IMR-90 (cell line): ENCODE data around the gene SERPINB8. TPM values are rescaled to one million over a fixed set of nuclear protein-coding genes. Genes with fewer than 3 reads are reported as not detected.

Source experiments
- ATAC-seq: fragments of 200-7000 bp; cut with Tn5 transposase; 2 replicates; pipeline ENCODE4 v1.9.1; 2020; ENCODE audit warnings: low read depth, mild to moderate bottlenecking, moderate library complexity
- BruUV-seq: library from RNA; stranded (reverse); fragments of 400-500 nt; replicated peaks from 2 replicates; lab custom pipeline; 2021; lab: Mats Ljungman, UMichigan
- CTCF ChIA-PET: fragments of 300-600 bp; formaldehyde crosslinking; extraction: SDS; loops from one replicate; lab custom pipeline; 2021; ENCODE audit warnings: antibody characterized with exemption; lab: Yijun Ruan, JAX
- POLR2A ChIA-PET: fragments of 300-600 bp; sonication (Branson Sonifier 250); formaldehyde crosslinking; loops from one replicate; lab custom pipeline; 2022; ENCODE audit warnings: antibody characterized with exemption; ENCODE audit not compliant: unreplicated experiment; lab: Charles Lee
- DNase-seq: peaks from one replicate; pipeline ENCODE4 v3.0.0; 2013
- H2AFZ ChIP-seq: replicated peaks from 2 replicates; pipeline ENCODE3; 2013; ENCODE audit warnings: low read length, mild to moderate bottlenecking; ENCODE audit not compliant: poor library complexity
- H2AK5ac ChIP-seq: 2 replicates; pipeline ENCODE4 v1.6.1; 2013; ENCODE audit warnings: low read depth, low read length, inconsistent platforms
- H2AK9ac ChIP-seq: replicated peaks from 2 replicates; pipeline ENCODE3; 2013; ENCODE audit warnings: mild to moderate bottlenecking, low read depth, low read length, moderate library complexity; ENCODE audit not compliant: poor library complexity
- H2BK120ac ChIP-seq: 2 replicates; pipeline ENCODE4 v1.6.1; 2013; ENCODE audit warnings: low read depth, low read length, inconsistent platforms
- H2BK15ac ChIP-seq: 3 replicates; pipeline ENCODE4 v1.6.1; 2013; ENCODE audit warnings: low read depth, low read length, inconsistent platforms
- H2BK20ac ChIP-seq: 2 replicates; pipeline ENCODE4 v1.6.1; 2013; ENCODE audit warnings: low read depth, mild to moderate bottlenecking, inconsistent platforms, low read length, moderate library complexity
- H2BK5ac ChIP-seq: 2 replicates; pipeline ENCODE4 v1.6.1; 2013; ENCODE audit warnings: mild to moderate bottlenecking, low read depth, low read length, inconsistent platforms; ENCODE audit not compliant: poor library complexity, severe bottlenecking
- H3K14ac ChIP-seq: replicated peaks from 2 replicates; pipeline ENCODE4 v1.6.1; 2013; ENCODE audit warnings: low read depth, low read length, inconsistent platforms
- H3K18ac ChIP-seq: 2 replicates; pipeline ENCODE4 v1.6.1; 2013; ENCODE audit warnings: low read depth, low read length, control low read depth
- H3K23ac ChIP-seq: 2 replicates; pipeline ENCODE4 v1.6.1; 2013; ENCODE audit warnings: low read depth, low read length, inconsistent platforms
- H3K27ac ChIP-seq: 2 replicates; pipeline ENCODE4 v1.5.1; 2013; ENCODE audit warnings: mild to moderate bottlenecking, control low read depth, low read length; ENCODE audit not compliant: insufficient read depth
- H3K27me3 ChIP-seq: 2 replicates; pipeline ENCODE4 v1.6.1; 2013; ENCODE audit warnings: low read length; ENCODE audit not compliant: control insufficient read depth, insufficient read depth
- H3K36me3 ChIP-seq: 2 replicates; pipeline ENCODE4 v1.6.1; 2013; ENCODE audit warnings: low read length, mixed read lengths; ENCODE audit not compliant: control insufficient read depth, insufficient read depth
- H3K4ac ChIP-seq: 2 replicates; pipeline ENCODE4 v1.6.1; 2013; ENCODE audit warnings: low read depth, low read length, inconsistent platforms
- H3K4me1 ChIP-seq: 2 replicates; pipeline ENCODE4 v1.6.1; 2013; ENCODE audit warnings: low read length, mixed read lengths; ENCODE audit not compliant: control insufficient read depth, insufficient read depth
- H3K4me2 ChIP-seq: 2 replicates; pipeline ENCODE4 v1.6.1; 2013; ENCODE audit warnings: low read depth, mild to moderate bottlenecking, control low read depth, low read length, moderate library complexity
- H3K4me3 ChIP-seq: 2 replicates; pipeline ENCODE4 v1.5.1; 2013; ENCODE audit warnings: low read depth, mild to moderate bottlenecking, control low read depth, low read length, moderate library complexity; ENCODE audit not compliant: insufficient read depth
- H3K56ac ChIP-seq: 2 replicates; pipeline ENCODE4 v1.6.1; 2013; ENCODE audit warnings: low read length, inconsistent platforms; ENCODE audit not compliant: insufficient read depth; ENCODE audit errors: extremely low read depth
- H3K79me1 ChIP-seq, 2 experiments: 2 replicates each; pipeline ENCODE4 v1.6.1; 2013; ENCODE audit warnings: low read length in 2 of 2, inconsistent platforms in 1 of 2, low read depth in 1 of 2
- H3K9ac ChIP-seq: 2 replicates; pipeline ENCODE4 v1.6.1; 2013; ENCODE audit warnings: low read depth, low read length, control low read depth
- H3K9me1 ChIP-seq: 2 replicates; pipeline ENCODE4 v1.6.1; 2013; ENCODE audit warnings: low read length, inconsistent platforms; ENCODE audit not compliant: insufficient read depth
- H3K9me3 ChIP-seq: 2 replicates; pipeline ENCODE4 v1.6.1; 2013; ENCODE audit warnings: low read length; ENCODE audit not compliant: control insufficient read depth, insufficient read depth
- H4K20me1 ChIP-seq: 2 replicates; pipeline ENCODE4 v1.6.1; 2013; ENCODE audit warnings: low read length, inconsistent platforms; ENCODE audit not compliant: insufficient read depth
- H4K5ac ChIP-seq: 2 replicates; pipeline ENCODE4 v1.6.1; 2013; ENCODE audit warnings: mild to moderate bottlenecking, low read depth, low read length, control low read depth
- H4K8ac ChIP-seq, 2 experiments: 2 replicates each; pipeline ENCODE4 v1.6.1; 2013; ENCODE audit warnings: low read depth in 2 of 2, low read length in 2 of 2, control low read depth in 1 of 2, inconsistent platforms in 1 of 2
- H4K91ac ChIP-seq: 2 replicates; pipeline ENCODE4 v1.6.1; 2013; ENCODE audit warnings: low read depth, low read length, inconsistent platforms; ENCODE audit not compliant: insufficient read depth
- CTCF ChIP-seq: conservative IDR thresholded peaks from 2 replicates; pipeline ENCODE4 v1.5.1; 2012; ENCODE audit warnings: mild to moderate bottlenecking, low read depth, low read length, improper control_type of control experiment
- WGBS, 2 experiments: methylation state at CpG; one replicate each; pipeline versions ENCODE4 v1.1.5 to v1.1.7; 2013; ENCODE audit warnings: missing lambda C conversion rate in 2 of 2; ENCODE audit not compliant: insufficient read length in 1 of 2; ENCODE audit errors: extremely low coverage in 2 of 2; 5-methylcytosine and 5-hydroxymethylcytosine counted together
- dilution Hi-C: fragments of 300-500 bp; cut with HindIII; formaldehyde crosslinking; loops from one replicate; pipeline ENCODE4 v1.14.3; 2018; ENCODE audit warnings: low sequenced_read_pairs; ENCODE audit not compliant: unreplicated experiment
- in situ Hi-C: fragments of 300-500 bp; cut with MboI; formaldehyde crosslinking; loops from 3 replicates; pipeline ENCODE4 v1.14.3; 2019; ENCODE audit warnings: low sequenced_read_pairs, inconsistent platforms, mixed read lengths
- intact Hi-C: fragments of 100-400 bp; cut with micrococcal nuclease; formaldehyde crosslinking; loops from 2 replicates; pipeline ENCODE4 v1.10.0; 2022
- polyA plus RNA-seq, 3 experiments: library from polyadenylated mRNA; depleted of rRNA; stranded (reverse); fragments of >200 nt; gene quantifications; 2 replicates each; pipeline ENCODE4 v1.2.3, GENCODE V29; 2012; ENCODE audit warnings: low replicate concordance in 1 of 3
- total RNA-seq: library from RNA; depleted of rRNA; stranded (reverse); fragments of >200 nt; gene quantifications from 2 replicates; pipeline ENCODE4 v1.2.3, GENCODE V29; 2012
- TF ChIP-seq, protein P1 (sequence below): fragments of 150-350 bp; IDR thresholded peaks from 2 replicates; pipeline ENCODE4 v1.6.1; 2016; ENCODE audit warnings: low read depth, mild to moderate bottlenecking, low read length, moderate library complexity, borderline replicate concordance

SERPINB8 gene
- total and polyA plus RNA-seq, 2 of the 4 experiments (the other 2 are of a cell fraction), result 14.3 to 16.7 TPM

DNA sequence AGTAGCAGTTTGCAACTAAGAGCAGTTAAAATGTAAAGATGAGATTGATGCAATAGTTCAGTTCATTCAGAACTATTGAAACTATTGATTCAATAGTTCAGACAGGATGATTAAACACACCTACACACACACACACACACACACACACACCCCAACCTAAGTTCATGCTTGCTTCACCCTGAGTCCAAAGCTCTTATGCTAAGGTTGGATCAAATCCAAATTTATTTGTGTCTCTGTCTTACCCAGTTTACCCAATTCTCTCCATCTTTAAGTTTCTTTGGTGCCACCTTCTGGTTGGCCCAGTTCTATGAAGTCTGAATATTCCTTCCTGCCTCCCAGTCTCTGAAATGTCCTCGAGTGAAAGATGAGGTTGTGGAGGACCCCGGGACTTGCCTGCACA lies 5.1 kb downstream of the SERPINB8 start:
- Histone ChIP-seq H3K9me1 (no peaks in the 10 kb centered on the region; the same call in 1 of the 2 replicates), H3K4me1 (peaks cover 7% of the 10 kb centered on the region), H4K8ac (peak overlapping the region in 1 of 2 experiments; percentile 75; a peak in 1 of 4 replicates), H2BK15ac (no peak overlapping the region), H3K4me2 (no peak overlapping the region), H3K9me3 (no peaks in the 10 kb centered on the region), H3K4me3 (no peak overlapping the region), H3K14ac (no peak overlapping the region), H3K79me1 (peaks cover 24 to 54% of the 10 kb centered on the region in 2 experiments), H3K27me3 (no peaks in the 10 kb centered on the region), H2BK5ac (no peak overlapping the region), H4K20me1 (no peaks in the 10 kb centered on the region), H2BK20ac (no peak overlapping the region), H4K5ac (0 out of 2 replicates have a peak overlapping the region, but pooled peaks have one; percentile 7), H3K36me3 (no peaks in the 10 kb centered on the region), H3K23ac (no peak overlapping the region), H2AK9ac (no peak overlapping the region), H2AK5ac (no peak overlapping the region), H3K27ac (no peak overlapping the region), H2AFZ (no peak overlapping the region), H3K4ac (no peak overlapping the region; the same call in 1 of the 2 replicates), H3K9ac (no peak overlapping the region), H4K91ac (no peak overlapping the region), H3K18ac (no peak overlapping the region; the same call in 1 of the 2 replicates), H3K56ac (no peak overlapping the region), H2BK120ac (no peak overlapping the region; the same call in 1 of the 2 replicates)
- WGBS, 2 experiments, result no CpG with 5 or more reads among the region's 2 CpGs
- CTCF ChIA-PET, result interaction anchor here (1.0 to 3.7 kb wide), 3 partner anchors 11 to 20 kb away, joined by 3 to 20 read pairs (median 3); no protein-coding TSS in a partner anchor
- POLR2A ChIA-PET, result interaction anchor here (0.7 kb wide), 1 partner anchor 1714 kb away, joined by 3 read pairs; no protein-coding TSS in a partner anchor
- intact Hi-C loops, result loop anchor here (5.0 kb wide), 1 partner anchor 93 kb away; no protein-coding TSS in a partner anchor
- peak; percentile 30 for DNase-seq
- TF ChIP-seq, protein P1, sequence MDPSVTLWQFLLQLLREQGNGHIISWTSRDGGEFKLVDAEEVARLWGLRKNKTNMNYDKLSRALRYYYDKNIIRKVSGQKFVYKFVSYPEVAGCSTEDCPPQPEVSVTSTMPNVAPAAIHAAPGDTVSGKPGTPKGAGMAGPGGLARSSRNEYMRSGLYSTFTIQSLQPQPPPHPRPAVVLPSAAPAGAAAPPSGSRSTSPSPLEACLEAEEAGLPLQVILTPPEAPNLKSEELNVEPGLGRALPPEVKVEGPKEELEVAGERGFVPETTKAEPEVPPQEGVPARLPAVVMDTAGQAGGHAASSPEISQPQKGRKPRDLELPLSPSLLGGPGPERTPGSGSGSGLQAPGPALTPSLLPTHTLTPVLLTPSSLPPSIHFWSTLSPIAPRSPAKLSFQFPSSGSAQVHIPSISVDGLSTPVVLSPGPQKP, result no peak
- peak; percentile 35; the same call in 1 of the 2 replicates for TF ChIP-seq CTCF
- no TSS peak for BruUV-seq
- ATAC-seq, result no peak
- dilution Hi-C loops, result no loop called here
- in situ Hi-C loops, result no loop called here
